Epithelial cell of esophagus (primary cell): ENCODE measurements around the gene ARPP19.
"Not testable (repeated sequence)": the region's sequence is repeated elsewhere in the genome, so short reads cannot be mapped to it uniquely, and the experiment has no call there.

ENCODE experiments used
- DNase-seq: peaks from one replicate; pipeline ENCODE4 v3.0.0; 2010; ENCODE audit warnings: low read depth
- H3K4me3 ChIP-seq: 2 replicates; pipeline ENCODE4 v1.5.1; 2011; ENCODE audit warnings: mild to moderate bottlenecking, low read length, control low read depth
- TF ChIP-seq, protein P1 (sequence below): IDR thresholded peaks from 2 replicates; pipeline ENCODE4 v1.5.1; 2011; ENCODE audit warnings: low read depth, mild to moderate bottlenecking, low read length, control low read depth, inconsistent platforms; ENCODE audit not compliant: insufficient read depth; ENCODE audit errors: missing control alignments

ARPP19 gene

DNA sequence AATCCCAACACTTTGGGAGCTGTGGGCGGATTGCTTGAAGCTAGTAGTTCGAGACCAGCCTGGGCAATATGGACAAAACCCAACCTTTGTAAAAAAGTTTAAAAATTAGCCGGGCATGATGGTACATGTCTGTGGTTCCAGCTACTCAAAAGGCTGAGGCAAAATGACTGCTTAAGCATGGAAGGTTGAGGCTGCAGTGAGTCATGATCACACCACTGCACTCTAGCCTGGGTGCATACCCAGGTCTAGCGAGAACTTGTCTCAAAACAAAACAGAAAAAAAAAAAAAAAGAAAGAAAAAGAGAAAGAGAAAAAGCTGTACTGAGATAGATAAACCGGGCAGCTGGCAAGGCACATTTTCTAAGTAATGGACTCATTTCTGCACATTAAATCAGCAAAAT, 10.6 kb downstream of the ARPP19 start:
- TF ChIP-seq, protein P1, sequence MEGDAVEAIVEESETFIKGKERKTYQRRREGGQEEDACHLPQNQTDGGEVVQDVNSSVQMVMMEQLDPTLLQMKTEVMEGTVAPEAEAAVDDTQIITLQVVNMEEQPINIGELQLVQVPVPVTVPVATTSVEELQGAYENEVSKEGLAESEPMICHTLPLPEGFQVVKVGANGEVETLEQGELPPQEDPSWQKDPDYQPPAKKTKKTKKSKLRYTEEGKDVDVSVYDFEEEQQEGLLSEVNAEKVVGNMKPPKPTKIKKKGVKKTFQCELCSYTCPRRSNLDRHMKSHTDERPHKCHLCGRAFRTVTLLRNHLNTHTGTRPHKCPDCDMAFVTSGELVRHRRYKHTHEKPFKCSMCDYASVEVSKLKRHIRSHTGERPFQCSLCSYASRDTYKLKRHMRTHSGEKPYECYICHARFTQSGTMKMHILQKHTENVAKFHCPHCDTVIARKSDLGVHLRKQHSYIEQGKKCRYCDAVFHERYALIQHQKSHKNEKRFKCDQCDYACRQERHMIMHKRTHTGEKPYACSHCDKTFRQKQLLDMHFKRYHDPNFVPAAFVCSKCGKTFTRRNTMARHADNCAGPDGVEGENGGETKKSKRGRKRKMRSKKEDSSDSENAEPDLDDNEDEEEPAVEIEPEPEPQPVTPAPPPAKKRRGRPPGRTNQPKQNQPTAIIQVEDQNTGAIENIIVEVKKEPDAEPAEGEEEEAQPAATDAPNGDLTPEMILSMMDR = no peak
- DNase-seq = peak; percentile 97
- H3K4me3 ChIP-seq = peak overlapping the region; percentile 25

DNA sequence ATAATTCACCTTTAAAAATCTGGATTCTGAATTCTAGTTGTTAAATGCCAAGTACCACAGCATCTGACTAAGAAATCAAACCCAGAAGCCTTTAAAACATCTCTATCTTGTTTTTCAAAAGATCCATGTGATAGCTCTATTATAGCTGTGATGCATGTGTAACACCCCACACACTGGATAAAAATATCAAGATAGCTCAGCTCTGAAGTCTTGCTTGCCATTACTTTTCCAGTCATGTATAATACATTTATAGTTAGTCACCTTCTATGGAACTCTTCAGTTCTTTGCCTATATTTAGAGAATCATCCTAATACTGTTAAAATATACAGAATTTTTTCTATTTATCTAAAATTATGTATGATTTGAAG, 11.6 kb downstream of the ARPP19 start:
- TF ChIP-seq, protein P1 = no peak
- H3K4me3 ChIP-seq = no peak overlapping the region
- DNase-seq = no peak

DNA sequence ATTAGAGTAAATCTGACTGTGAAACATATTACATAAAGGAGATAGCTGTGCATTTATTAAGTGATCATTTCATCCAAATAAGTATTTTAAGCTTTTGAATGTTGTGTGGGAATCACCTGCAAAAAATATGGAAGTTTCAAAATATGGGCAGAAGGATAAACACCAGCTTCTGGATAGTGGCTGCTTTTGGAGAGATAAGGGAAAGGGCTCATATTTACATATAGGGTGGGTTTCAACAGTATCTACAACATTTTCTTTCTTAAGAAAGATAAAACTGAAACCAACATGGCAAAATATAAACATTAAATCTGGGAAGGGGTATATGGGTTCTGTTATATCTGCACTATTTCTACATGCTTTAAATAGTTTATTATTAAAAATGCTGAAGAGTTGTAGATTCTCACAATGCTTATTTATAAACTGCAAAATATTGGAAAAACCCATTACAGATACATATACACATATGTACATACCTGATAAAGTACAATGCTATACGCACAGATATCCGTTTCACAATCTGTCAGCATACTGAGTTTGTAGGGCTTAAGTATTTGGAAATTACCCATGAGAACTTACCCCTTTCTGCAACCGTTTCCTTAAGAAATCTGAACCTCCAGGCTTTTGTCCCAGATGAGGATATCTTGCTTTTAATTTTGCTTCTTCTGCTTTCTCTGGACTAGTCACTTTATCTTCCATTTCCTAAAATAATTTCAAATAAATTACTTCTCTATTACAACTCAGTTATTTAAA, 12.1 kb downstream of the ARPP19 start:
- H3K4me3 ChIP-seq = no peak overlapping the region
- no peak for DNase-seq
- TF ChIP-seq, protein P1 = no peak

DNA sequence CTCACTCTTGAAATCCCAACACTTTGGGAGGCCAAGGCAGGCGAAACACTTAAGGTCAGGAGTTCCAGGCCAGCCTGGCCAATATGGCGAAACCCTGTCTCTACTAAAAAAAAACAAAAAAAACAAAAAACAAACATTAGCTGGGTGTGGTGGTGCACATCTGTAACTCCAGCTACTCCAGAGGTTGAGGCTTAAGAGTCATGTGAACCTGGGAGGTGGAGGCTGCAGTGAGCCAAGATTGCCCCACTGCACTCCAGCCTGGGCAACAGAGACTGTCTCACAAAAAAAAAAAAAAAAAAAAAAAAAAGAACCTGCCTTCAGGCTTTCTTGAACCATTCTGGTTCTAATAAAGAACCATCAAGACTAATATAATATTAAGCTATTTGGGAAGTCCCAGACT, 16.5 kb downstream of the ARPP19 start:
- DNase-seq = no peak
- H3K4me3 ChIP-seq = no peak overlapping the region
- TF ChIP-seq, protein P1 = no peak

DNA sequence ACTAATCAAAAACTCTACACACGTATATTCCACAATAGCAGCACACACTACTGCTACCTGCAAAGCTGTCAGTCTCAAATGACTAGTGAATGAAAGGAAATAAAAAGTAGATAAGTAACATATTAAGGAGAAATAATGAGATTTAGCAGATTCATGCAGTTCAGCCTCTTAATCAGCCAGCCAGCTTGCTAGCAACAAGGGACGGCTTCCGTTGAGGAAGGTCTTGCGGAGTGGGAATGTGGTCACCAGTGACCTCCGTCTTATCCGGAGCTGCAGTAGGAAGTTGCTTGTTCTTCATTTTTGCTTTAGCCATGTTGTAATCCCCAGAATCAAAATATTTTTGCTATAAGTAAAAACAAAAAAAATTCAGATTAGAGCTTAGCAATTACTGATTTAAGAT, 17.1 kb downstream of the ARPP19 start:
- H3K4me3 ChIP-seq = no peak overlapping the region
- no peak for DNase-seq
- TF ChIP-seq, protein P1 = no peak

DNA sequence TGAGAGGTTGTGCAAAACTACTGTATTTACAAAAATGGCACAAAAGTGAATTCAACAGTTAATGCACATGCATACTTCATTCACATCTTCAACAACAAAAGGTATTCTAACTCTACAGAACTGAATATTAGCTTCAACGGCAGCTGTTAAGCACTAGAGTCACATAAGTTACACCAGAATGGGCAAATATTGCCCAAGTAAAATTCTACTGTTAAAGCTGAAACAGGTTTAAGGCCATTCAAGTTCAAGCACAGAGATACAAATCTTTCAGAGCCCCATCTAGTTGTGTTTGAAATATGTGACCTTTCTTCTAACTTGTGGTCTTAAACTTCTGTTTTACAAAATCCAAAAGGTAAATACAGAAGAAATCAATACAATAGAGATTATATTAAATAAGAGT, 17.6 kb downstream of the ARPP19 start:
- not testable (repeated sequence) for H3K4me3 ChIP-seq, DNase-seq

DNA sequence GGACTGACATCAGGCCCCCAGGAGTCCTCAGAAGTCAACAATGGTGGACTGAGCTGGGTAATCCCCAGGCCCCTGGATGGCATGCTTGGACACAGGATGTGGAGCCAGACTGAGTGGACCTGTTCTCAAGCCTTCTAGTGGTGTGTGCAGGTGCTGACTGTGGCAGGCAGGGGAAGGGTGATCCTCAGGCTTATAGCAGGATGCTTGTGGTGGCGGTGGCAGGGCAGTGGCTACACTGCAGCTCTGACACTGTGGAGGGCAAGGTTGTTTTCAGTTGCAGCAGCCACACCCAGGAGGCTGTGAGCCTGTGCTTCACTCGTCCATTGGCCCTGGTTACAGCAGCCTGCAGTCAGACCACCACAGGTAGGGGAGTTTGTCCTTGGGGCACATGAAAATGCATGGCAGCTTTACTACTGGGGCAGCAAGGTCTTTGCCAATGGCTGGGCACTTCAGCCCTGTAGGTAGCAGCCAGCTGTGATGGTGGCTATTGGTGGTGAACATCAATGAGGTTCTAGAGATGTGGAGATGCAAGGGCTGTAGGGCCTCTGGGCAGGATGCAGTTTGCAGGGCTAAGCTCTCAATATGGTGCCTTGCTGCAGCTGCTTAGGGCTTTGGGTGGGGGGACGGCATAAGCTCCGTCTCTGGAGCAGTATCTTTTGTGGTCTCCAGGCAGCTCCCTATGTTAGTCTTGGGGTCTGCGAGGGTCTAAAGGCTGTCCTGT, 22.6 kb downstream of the ARPP19 start:
- TF ChIP-seq, protein P1 = no peak
- no peak for DNase-seq
- no peak overlapping the region for H3K4me3 ChIP-seq
